Measurements from ENCODE around the gene ADCY3.
A peak's percentile ranks its signal among the peaks of the same experiment; 100 is the strongest.
"Not testable (repeated sequence)": the region's sequence is repeated elsewhere in the genome, so short reads cannot be mapped to it uniquely, and the experiment has no call there.

Gene ADCY3

DNA sequence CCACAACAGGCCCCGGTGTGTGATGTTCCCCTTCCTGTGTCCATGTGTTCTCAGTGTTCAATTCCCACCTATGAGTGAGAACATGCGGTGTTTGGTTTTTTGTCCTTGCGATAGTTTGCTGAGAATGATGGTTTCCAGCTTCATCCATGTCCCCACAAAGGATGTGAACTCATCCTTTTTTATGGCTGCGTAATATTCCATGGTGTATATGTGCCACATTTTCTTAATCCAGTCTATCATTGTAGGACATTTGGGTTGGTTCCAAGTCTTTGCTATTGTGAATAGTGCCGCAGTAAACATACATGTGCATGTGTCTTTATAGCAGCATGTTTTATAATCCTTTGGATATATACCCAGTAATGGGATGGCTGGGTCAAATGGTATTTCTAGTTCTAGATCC lies 119.5 kb downstream of the ADCY3 start:
- DNase-seq = not testable (repeated sequence)

DNA sequence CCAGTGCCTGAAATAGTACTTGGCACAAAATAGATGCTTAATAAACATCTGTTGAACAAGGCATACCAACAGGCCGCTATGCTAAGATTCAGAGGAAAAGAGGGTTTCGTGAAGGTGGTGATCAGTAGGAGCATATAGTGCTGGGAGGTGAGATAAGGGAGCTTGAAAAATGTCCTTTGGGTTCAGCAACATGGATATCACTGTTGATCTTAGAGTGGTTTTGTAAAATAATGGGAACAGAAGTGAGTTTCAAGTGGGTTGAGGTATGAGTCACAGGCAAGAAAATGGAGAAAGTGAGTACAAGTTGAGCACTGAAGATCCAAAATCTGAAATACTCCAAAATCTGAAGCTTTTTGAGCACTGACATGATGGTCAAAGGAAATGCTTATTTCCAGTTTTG lies 122.4 kb downstream of the ADCY3 start:
- no peak for DNase-seq

DNA sequence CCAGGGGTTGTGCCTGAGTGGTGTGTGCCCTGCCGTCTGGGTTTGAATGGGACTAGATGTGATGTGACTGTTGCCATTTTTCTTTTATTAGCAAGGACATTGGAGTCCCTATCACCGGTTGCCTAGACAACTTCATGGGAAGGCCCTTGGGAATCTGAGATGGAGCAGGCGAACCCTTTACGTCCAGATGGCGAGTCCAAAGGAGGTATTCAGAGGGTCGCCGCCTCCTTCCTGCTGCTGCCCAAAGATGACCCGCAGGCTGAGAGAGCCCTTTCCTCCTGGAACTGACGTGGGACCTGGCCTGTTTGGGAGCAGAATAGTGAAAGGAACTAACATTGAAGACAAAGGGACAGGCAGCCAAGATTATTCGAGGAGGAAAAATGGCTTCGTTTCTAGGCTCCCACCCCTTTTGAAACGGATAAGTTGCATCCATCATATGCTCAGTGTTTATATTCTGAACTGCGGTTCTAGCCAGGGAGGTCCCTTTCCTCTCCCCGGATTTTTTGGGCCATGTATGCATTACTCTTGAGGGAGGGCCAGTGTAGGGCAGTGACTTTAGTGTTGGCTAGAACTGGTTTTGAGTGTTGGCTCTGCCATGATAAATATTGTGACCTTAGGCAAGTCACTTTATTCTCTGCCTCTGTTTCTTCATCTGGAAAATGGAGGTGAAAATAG lies 126.1 kb downstream of the ADCY3 start:
- peak; percentile 36 for DNase-seq

DNA sequence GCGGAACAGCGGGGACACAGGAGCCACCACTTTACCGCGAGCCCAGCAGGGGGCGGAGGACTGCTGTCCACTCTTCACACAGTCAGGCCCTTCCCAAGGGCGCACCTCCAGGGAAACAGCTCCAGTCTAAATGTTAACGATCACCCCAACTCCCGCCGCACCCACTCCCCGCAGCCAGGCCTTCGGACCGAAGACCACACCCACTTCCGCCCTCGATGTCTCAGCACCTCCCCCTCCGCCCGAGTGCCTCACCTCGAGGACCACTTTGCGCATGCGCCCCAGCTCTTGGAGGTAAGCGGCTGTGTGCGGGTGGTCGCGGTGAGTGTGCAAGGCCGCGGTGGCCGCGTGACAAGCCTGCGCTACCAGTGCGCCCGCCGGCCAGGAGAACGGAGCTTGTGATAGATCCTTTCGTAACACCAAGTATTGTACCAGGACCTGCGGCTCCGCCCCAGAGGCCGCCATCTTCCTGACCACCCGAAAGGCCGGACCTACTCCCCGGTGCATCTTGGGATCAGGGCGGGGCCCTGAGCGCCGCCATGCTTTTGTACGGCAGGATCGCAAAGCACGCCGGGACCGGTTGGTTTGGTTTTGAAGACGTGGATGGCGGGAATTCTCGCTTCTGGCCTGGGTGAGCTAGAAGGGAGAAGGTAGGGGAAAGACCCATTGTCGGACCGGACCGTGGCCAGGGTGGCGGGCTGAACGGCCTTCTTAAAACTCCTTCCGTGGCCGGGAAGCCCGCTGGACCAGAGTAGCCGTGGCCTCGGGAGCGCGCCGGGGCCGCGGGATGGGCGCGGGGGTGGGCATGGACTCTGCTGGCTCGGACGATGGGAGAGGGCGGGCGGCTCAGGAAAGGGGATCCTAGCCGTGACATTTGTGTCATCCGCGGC lies 126.9 kb downstream of the ADCY3 start, which contains the start of the genes CENPO and PTRHD1:
TSS of gene CENPO (plus strand) at position 552 of the 887 bp plus-strand sequence. CDS start 495 bp downstream, outside the sequence.
TSS of gene PTRHD1 (minus strand) at position 518 of the 887 bp plus-strand sequence. CDS start at position 504, 14 bp downstream.
- DNase-seq = peak; percentile 96

DNA sequence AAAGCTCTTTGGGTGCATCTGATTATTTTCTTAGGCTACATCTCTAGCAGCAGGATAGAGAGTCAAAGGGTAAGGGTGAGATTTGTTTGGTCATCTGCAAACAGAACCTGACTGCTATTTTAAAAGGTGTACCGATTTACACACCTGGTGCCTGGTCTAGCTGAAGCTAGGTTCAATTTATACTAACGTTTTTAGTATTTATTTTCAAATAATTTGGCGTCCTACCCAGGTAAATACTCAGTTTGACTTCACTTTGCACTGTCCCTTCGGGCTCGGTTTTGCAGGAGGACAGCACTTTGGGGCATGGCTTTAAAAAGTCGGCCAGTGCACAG lies 127.5 kb downstream of the ADCY3 start:
- DNase-seq = no peak

DNA sequence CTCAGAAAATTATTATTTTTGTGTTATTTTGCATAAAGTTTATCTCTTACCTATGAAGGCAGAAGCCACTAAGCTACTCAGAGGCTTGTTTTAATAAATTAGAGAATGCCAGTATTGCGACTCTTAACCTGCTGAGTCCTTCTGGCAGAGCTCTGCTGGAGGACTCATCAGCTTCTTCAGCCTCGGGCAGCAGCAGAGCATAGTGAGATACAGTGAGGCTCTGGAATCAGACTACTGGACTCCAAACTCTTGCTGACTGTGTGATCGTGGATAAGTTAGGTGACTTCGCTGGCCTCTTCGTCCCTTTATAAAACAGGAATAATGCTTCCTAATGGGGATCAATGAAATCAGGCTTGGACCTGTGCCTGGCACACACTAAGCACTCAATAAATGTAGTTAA lies 128.6 kb downstream of the ADCY3 start:
- DNase-seq = no peak

DNA sequence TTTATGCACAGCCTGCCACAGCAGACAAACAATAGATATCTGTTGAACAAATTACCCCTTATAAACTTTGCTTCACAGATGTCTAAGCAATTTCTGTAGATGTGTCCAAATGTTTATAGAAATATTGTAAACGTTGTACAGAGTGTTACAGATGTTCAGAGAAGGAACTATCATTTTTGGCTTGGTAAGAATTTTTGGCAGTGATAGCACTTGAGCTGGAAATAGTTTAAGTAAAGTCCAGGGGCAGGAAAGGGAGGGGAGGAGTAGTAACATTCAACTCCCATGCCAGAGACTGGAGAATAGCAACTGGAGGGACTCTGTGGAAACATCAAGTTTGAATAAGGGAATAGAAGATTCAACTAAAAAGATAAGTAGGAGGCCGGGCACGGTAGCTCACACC lies 131.2 kb downstream of the ADCY3 start:
- DNase-seq = no peak

DNA sequence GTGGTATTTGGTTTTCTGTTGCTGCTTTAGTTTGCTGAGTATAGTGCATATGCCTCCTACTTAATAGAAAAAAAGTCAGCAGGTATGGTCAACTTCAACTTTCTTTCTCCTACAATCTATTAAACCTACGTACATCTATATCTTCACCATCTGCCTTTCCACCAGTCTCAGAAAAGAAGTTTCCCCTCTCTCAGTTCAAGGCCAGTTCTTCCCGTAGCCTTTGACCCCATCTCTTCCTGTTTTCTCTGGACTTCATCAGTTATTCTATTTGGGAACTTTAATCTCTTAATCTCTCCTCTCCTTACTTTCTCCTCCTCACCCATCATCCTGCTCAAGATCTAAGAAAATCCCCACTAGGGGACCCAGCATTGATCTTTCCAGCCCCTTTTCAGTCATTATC lies 132.5 kb downstream of the ADCY3 start:
- DNase-seq = no peak

DNA sequence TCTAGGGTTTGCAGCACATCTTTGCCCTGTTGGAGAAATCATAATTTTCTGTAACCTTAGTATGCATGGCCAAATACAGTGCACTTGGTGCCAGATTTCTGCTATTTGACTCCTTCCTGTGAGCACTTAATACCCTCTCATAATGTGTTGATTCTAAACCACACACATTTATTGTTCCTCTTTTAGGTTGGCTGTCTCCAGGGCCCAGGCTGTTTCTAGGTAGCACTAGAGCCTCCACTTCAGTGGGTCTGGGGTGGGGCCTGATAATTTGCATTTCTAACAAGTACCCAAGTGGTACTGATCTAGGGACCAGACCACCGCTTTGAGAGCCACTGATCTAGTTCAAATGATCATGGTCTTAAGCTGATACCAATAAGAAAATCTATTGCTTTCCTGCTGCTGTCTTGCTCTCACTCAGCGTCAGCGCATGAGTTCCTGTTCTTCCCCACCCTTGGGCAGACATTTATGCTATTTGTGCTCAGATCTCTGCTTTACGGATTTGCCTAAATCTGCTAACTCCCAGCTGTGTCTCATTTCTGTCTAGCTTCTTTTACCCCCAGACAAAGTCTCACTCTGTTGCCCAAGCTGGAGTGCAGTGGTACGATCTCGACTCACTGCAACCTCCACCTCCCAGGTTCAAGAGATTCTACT lies 134.2 kb downstream of the ADCY3 start:
- no peak for DNase-seq

DNA sequence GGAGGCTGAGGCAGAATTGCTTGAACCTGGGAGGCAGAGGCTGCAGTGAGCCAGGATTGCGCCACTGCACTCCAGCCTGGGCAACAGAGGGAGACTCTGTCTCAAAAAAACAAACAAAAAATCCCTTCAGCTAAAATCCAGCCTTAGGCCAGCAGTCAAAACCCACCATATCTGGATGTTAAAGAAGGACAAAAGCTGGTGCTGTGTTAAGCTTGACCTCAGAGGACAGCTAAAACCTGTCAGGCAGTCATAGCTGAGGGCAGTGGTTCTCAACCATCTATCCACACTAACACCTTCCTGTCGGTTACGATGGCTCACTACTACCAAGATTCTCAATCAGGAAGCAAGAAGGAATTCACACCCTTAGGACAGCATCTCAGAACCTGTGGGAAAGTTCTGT lies 136.4 kb downstream of the ADCY3 start:
- DNase-seq = no peak

DNA sequence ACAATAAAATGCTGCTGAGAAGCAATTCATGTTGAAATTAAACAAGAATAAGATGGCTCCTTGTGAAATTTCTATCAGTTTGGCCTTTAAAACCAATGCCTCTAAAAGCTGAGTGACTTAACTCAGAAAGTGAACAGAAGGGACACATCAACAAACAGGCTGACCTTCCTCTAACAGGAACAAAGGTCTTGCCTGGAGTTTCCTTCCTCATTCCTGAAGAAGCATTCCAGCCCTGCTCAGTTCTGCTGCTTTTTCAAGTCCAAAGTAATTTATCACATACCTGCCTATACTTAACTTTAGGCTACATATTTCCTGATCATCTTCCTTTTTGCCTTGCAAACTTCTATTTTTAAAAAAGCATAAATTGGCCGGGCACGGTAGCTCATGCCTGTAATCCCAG lies 140.9 kb downstream of the ADCY3 start:
- no peak for DNase-seq

DNA sequence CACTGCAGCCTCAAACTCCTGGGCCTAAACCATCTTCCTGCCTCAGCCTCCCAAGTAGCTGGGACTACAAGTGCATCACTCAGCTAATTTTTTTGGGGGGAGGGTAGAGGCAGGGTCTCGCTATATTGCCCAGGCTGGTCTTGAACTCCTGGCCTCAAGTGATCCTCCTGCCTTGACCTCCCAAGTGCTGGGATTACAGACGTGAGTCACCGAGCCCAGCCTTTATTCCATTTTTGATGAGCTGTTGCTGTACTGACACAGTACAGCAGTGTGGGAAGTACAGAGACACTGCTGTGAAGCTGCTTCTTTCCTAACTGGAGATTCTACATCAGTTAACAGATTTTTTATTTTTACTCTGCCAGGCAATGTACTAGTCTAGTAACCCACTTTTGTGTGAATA lies 145.7 kb downstream of the ADCY3 start:
- DNase-seq = no peak

DNA sequence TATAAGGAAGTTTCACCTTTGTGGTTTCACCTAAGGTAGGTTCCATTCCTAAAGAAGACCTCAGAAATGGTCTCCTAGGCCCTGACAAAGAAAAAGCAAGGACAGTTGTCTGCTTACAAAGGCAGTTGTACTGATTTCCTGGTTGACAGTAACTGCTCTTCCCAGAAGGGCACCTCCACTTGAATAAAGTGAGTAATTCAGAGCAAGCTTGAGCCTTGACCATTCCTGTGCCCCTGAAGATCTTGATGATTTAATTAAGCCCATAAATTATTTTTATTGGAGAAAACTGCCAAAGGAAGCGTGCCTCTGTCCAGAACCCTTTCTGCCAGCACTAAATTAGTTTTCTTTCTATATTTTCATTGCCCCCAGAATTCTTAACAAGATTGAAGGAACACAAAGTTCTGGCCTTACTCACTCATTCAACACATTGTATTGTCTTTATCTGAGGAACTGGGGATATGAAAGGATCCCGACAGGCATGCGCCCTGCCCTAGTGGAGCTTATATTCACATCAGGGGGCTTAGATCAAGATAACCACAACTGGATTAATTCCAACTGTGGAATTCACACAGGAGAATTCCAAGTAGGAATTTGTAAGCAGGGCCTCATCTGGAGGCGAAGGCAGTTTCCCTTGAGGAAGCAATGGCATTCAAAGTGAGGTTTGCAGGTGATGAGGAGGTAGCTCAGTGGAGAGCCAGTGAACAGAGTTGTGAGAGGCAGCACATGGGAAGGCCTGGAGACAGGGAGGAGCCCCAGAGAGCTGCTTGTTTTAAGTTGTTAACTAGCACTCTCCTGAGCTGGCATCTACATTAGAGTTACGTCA lies 148.1 kb downstream of the ADCY3 start:
- DNase-seq = no peak

DNA sequence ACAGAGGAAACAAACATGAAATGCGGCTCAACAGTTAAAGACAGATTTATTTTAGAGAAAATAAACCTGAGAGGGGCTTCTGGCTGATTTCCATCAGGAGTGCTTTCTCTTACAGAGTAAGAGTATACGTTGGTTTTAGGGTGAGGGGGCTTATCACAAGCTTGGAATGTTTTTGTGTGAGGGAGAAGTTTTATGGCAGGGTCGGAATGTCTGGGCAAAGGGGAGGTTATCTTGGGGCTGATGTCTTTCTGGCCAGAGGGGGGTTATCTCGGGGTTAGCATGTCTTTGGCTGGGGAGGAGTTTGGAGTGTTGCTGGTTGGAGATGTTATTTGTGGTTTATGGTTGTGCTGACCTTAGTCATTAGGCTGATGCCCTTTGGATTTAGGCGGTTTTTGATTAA lies 149.0 kb downstream of the ADCY3 start:
- no peak for DNase-seq

Data from NCI-H748 treated with DMSO at 0.1 percent for 48 hours (cell line).